Hepatocyte (in vitro differentiated cells): ENCODE data around the gene FBRSL1. TPM values are rescaled to one million over a fixed set of nuclear protein-coding genes. Genes with fewer than 3 reads are reported as not detected.

Source experiments
- DNase-seq: peaks from one replicate; pipeline ENCODE4 v3.0.0-alpha.2; 2016; ENCODE audit warnings: low spot score
- H2AFZ ChIP-seq: fragments of 200-600 bp; sonication (generic); 2 replicates; pipeline ENCODE4 v1.6.0; 2016; ENCODE audit warnings: antibody characterized with exemption, mild to moderate bottlenecking
- H3K27ac ChIP-seq: fragments of 200-600 bp; sonication (generic); 2 replicates; pipeline ENCODE4 v1.5.1; 2016; ENCODE audit warnings: mild to moderate bottlenecking
- H3K27me3 ChIP-seq: fragments of 200-600 bp; sonication (generic); 2 replicates; pipeline ENCODE4 v1.6.1; 2016
- H3K36me3 ChIP-seq: fragments of 200-600 bp; sonication (generic); replicated peaks from 2 replicates; pipeline ENCODE4 v1.5.1; 2016; ENCODE audit warnings: low read depth; ENCODE audit not compliant: insufficient read depth
- H3K4me1 ChIP-seq: fragments of 200-600 bp; sonication (generic); 2 replicates; pipeline ENCODE4 v1.5.1; 2016; ENCODE audit warnings: mild to moderate bottlenecking, moderate library complexity; ENCODE audit not compliant: insufficient read depth
- H3K4me2 ChIP-seq: fragments of 200-600 bp; sonication (generic); 2 replicates; pipeline ENCODE4 v1.6.0; 2016
- H3K4me3 ChIP-seq: fragments of 200-600 bp; sonication (generic); 2 replicates; pipeline ENCODE4 v1.5.1; 2016; ENCODE audit warnings: mild to moderate bottlenecking
- H3K79me2 ChIP-seq: fragments of 200-600 bp; sonication (generic); 2 replicates; pipeline ENCODE4 v1.6.0; 2017; ENCODE audit warnings: mild to moderate bottlenecking
- H3K9me2 ChIP-seq: fragments of 200-600 bp; sonication (generic); replicated peaks from 2 replicates; pipeline ENCODE4 v1.6.0; 2017; ENCODE audit warnings: mild to moderate bottlenecking; ENCODE audit not compliant: insufficient read depth
- H3K9me3 ChIP-seq: fragments of 200-600 bp; sonication (generic); 2 replicates; pipeline ENCODE4 v1.5.1; 2016; ENCODE audit warnings: low read depth, mild to moderate bottlenecking
- H4K20me1 ChIP-seq: fragments of 200-600 bp; sonication (generic); 2 replicates; pipeline ENCODE4 v1.6.0; 2016; ENCODE audit warnings: mild to moderate bottlenecking; ENCODE audit not compliant: insufficient read depth, poor library complexity, severe bottlenecking
- EZH2 ChIP-seq: fragments of 200-600 bp; sonication (generic); IDR thresholded peaks from 2 replicates; pipeline ENCODE4 v1.6.1; 2016; ENCODE audit warnings: antibody characterized with exemption, mild to moderate bottlenecking, borderline replicate concordance
- EZH2phosphoT487 ChIP-seq: fragments of 200-600 bp; sonication (generic); IDR thresholded peaks from one replicate; pipeline ENCODE4 v1.6.1; 2018; ENCODE audit warnings: antibody characterized with exemption, mild to moderate bottlenecking, low read depth, moderate library complexity; ENCODE audit not compliant: unreplicated experiment, severe bottlenecking
- WGBS: methylation state at CpG from one replicate; pipeline ENCODE4 v1.1.6; 2016; ENCODE audit warnings: low lambda C conversion rate; ENCODE audit errors: missing lambda C conversion rate; 5-methylcytosine and 5-hydroxymethylcytosine counted together
- polyA plus RNA-seq: library from polyadenylated mRNA; unstranded; fragments of >200 nt; fragmentation: Nextera tagmentation; extraction: Ambion mirVana; gene quantifications from 2 replicates; pipeline ENCODE4 v1.2.1, GENCODE V29; 2016
- total RNA-seq: library from RNA; depleted of rRNA; stranded (reverse); fragments of >200 nt; gene quantifications from 2 replicates; pipeline ENCODE4 v1.2.3, GENCODE V29; 2014
- TF ChIP-seq, protein P1 (sequence below): fragments of 200-600 bp; sonication (generic); IDR thresholded peaks from 2 replicates; pipeline ENCODE4 v1.5.1; 2016; ENCODE audit warnings: antibody characterized with exemption, mild to moderate bottlenecking; ENCODE audit not compliant: poor library complexity

The FBRSL1 gene
- total and polyA plus RNA-seq, 2 experiments from 2014 or later, result 18.5 to 61.1 TPM

DNA sequence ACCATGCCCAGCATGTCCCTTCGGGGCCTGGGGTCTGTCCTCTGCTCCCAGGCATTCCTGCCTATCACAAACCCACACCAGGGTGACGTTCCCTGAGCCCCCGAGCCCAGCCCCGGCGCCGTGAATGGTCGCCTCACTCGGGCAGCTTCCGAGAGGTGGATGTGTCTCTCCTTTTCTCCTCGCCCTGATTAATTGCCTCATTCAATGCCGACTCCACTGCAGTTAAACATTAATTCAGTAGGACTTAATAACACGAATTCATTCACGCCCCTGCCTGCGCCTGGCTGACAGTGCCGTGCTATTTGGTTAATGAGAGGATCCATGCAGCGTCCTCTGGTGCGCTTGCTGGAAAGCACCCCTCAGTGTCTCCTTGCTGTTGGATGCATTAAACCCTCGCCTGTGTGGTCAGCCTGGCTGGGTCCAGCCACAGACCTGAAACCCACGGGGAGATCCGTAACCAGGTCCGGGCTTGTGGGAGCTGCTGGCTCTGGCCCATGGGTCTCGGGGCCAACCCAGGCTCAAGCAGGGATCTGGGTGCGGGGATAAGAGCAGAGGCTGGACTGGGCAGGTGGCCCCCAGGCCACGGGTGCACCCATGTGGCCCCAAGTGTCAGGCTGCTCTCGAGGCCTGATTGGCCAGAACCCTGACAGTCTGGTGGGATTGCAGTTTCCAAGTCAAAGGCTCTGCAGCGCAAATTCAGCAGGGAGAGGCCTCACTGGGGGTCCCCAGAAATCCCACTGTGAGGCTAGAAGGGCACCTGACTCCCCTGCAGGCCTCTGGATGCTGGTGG lies 55.4 kb downstream of the FBRSL1 start:
- Histone ChIP-seq H3K4me2 (no peak overlapping the region), H3K27me3 (no peaks in the 10 kb centered on the region), H3K4me3 (no peak overlapping the region), H4K20me1 (peaks cover 9% of the 10 kb centered on the region), H2AFZ (no peak overlapping the region), H3K27ac (no peak overlapping the region), H3K36me3 (no peaks in the 10 kb centered on the region), H3K4me1 (peaks cover 6% of the 10 kb centered on the region), H3K9me3 (no peaks in the 10 kb centered on the region), H3K9me2 (no peaks in the 10 kb centered on the region), H3K79me2 (no peaks in the 10 kb centered on the region)
- 94% methylated on average over 26 of the region's 26 CpGs for WGBS
- DNase-seq, result no peak
- TF ChIP-seq EZH2 (no peak), EZH2phosphoT487 (no peak)
- TF ChIP-seq, protein P1, sequence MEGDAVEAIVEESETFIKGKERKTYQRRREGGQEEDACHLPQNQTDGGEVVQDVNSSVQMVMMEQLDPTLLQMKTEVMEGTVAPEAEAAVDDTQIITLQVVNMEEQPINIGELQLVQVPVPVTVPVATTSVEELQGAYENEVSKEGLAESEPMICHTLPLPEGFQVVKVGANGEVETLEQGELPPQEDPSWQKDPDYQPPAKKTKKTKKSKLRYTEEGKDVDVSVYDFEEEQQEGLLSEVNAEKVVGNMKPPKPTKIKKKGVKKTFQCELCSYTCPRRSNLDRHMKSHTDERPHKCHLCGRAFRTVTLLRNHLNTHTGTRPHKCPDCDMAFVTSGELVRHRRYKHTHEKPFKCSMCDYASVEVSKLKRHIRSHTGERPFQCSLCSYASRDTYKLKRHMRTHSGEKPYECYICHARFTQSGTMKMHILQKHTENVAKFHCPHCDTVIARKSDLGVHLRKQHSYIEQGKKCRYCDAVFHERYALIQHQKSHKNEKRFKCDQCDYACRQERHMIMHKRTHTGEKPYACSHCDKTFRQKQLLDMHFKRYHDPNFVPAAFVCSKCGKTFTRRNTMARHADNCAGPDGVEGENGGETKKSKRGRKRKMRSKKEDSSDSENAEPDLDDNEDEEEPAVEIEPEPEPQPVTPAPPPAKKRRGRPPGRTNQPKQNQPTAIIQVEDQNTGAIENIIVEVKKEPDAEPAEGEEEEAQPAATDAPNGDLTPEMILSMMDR, result no peak

DNA sequence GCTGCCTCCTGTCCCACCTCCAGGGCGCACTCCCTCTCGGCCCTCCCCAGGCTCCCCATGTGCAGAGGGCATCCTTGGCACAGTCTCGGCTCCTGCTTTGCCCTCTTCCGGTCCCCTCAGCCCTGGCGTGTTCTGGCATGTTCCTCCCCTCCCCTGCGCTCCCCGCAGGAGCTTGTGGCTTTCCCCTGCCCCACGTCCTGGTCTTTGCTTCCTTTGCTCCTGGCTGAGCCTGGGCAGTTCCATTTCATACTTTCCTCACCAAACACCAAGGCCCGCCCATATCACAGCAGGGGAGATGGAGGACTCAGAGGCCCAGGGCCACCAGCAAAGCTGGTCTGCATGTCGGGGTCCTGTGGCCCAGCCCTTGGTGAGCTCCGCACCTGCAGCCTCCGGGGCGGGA lies 56.0 kb downstream of the FBRSL1 start:
- TF ChIP-seq EZH2phosphoT487, result no peak
- TF ChIP-seq EZH2, result no peak
- TF ChIP-seq, protein P1, result no peak
- Histone ChIP-seq H3K36me3 (no peaks in the 10 kb centered on the region), H3K27me3 (no peaks in the 10 kb centered on the region), H4K20me1 (peaks cover 13% of the 10 kb centered on the region), H3K9me3 (no peaks in the 10 kb centered on the region), H3K4me1 (peaks cover 6% of the 10 kb centered on the region), H3K27ac (no peak overlapping the region), H3K4me2 (no peak overlapping the region), H3K4me3 (no peak overlapping the region), H2AFZ (no peak overlapping the region), H3K9me2 (no peaks in the 10 kb centered on the region), H3K79me2 (no peaks in the 10 kb centered on the region)
- DNase-seq, result no peak
- 90% methylated on average over 9 of the region's 13 CpGs for WGBS

DNA sequence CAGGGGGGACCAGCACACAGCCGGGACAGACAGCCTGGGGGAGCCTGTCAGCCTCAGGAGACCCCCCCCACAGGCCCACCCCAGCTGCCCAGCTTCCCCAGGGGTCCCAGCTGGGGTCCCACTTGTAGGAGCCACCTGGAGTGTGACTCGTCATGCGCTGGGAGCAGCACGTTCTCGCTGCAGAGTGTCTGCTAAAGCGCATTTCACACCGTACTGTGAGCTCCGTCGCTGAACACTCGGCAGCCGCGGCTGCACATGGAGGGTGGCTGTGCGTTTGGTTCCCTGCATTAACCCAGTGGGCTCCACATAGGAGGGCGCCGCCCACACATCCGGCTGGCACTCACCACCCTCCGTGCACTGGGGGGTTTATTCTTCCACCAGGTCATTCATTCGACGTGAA lies 56.7 kb downstream of the FBRSL1 start:
- TF ChIP-seq EZH2phosphoT487, result no peak
- TF ChIP-seq, protein P1, result no peak
- TF ChIP-seq EZH2, result no peak
- no peak for DNase-seq

More for the DNA sequence above, 56.7 kb downstream of the FBRSL1 start:
- no peak overlapping the region for H3K4me3 ChIP-seq
- no peak overlapping the region for H2AFZ ChIP-seq
- no peak overlapping the region for H3K27ac ChIP-seq
- WGBS, result 84% methylated on average over 19 of the region's 19 CpGs
- H3K4me2 ChIP-seq, result no peak overlapping the region
- H3K4me1 ChIP-seq, result peaks cover 6% of the 10 kb centered on the region
- H3K79me2 ChIP-seq, result no peaks in the 10 kb centered on the region
- peaks cover 14% of the 10 kb centered on the region for H4K20me1 ChIP-seq
- H3K36me3 ChIP-seq, result no peaks in the 10 kb centered on the region
- H3K9me2 ChIP-seq, result no peaks in the 10 kb centered on the region
- no peaks in the 10 kb centered on the region for H3K27me3 ChIP-seq
- no peaks in the 10 kb centered on the region for H3K9me3 ChIP-seq
